A549 (cell line): ENCODE measurements around the gene C4orf54.

Source experiments
- BCL3 ChIP-seq: fragments of >200 bp; sonication (Bioruptor Twin); formaldehyde crosslinking; IDR thresholded peaks from 3 replicates; pipeline ENCODE4 v1.6.1; 2016
- CTCF ChIP-seq: fragments of >200 bp; sonication (Bioruptor Twin); formaldehyde crosslinking; IDR thresholded peaks from 3 replicates; pipeline ENCODE4 v1.5.1; 2016
- KDM1A ChIP-seq: fragments of 200-600 bp; sonication (generic); IDR thresholded peaks from 2 replicates; pipeline ENCODE4 v1.6.1; 2016; ENCODE audit warnings: low read depth, mild to moderate bottlenecking
- POLR2A ChIP-seq: IDR thresholded peaks from 2 replicates; pipeline ENCODE4 v1.6.1; 2012; ENCODE audit warnings: mild to moderate bottlenecking, low read length
- RAD21 ChIP-seq, 2 experiments: fragments of >200 bp in 1 of 2; sonication (Bioruptor Twin) in 1 of 2; formaldehyde crosslinking in 1 of 2; IDR thresholded peaks in 1 of 2; conservative IDR thresholded peaks in 1 of 2; 2 replicates in 1 of 2; 3 replicates in 1 of 2; pipeline ENCODE4 v1.6.1; 2012 to 2018; ENCODE audit warnings: inconsistent platforms in 1 of 2
- REST ChIP-seq: fragments of 200-600 bp; sonication (generic); IDR thresholded peaks from 2 replicates; pipeline ENCODE4 v1.6.1; 2016; ENCODE audit warnings: antibody characterized with exemption, mild to moderate bottlenecking, moderate library complexity
- USF2 ChIP-seq: fragments of 450-650 bp; IDR thresholded peaks from 2 replicates; pipeline ENCODE4 v1.6.1; 2014; ENCODE audit warnings: antibody characterized with exemption
- ZC3H11A ChIP-seq: fragments of 450-650 bp; IDR thresholded peaks from 2 replicates; pipeline ENCODE4 v1.6.1; 2014; ENCODE audit warnings: antibody characterized with exemption, mild to moderate bottlenecking

GRCh38 chr4:99647071-99647470 is 10.6 kb downstream of the C4orf54 start:
- TF ChIP-seq POLR2A (no peak), USF2 (no peak), RAD21 (conservative IDR thresholded peaks at IDR 0.05 in 1 of 2, IDR thresholded peaks at IDR 0.05 in 1 of 2) (no peak), CTCF (no peak), REST (no peak), BCL3 (no peak), KDM1A (no peak), ZC3H11A (no peak)
